Measurements from ENCODE around the gene GSTP1. TPM values are rescaled to one million over a fixed set of nuclear protein-coding genes. Genes with fewer than 3 reads are reported as not detected.

GSTP1 gene
- total and polyA plus RNA-seq, 9 of the 15 experiments (the other 6 are each of a cell fraction or from before 2014, with no cell fraction given) = 592 to 2,150 (median 1,204) TPM

GRCh38 chr11:67538306-67538705, 45.3 kb upstream of the GSTP1 start:
- H3K27me3 ChIP-seq (ENCODE audit: control insufficient read depth in 2 of 2, insufficient read depth in 2 of 2, low read length in 2 of 2) = no peaks in the 10 kb centered on the region
- ATAC-seq (no peak), DNase-seq (ENCODE audit: extremely low read depth in 1 of 4, low spot score in 3 of 4) (no peak), FAIRE-seq (no peak)
- H3K9ac ChIP-seq (ENCODE audit: insufficient read depth in 1 of 2, low read depth in 2 of 2, low read length in 2 of 2) = peak overlapping the region in 1 of 2 experiments; percentile 53; a peak in 1 of 4 replicates
- ChIA-PET POLR2A (interaction anchor here (0.8 to 1.0 kb wide), 2 partner anchors 36 to 137 kb away, joined by 3 read pairs; partner anchors contain the start of gene PPP1CA), CTCF (ENCODE audit: low intra/inter-chr PET ratio) (no interaction called here)
- no TSS peak for BruUV-seq (replicated peaks)
- H3K27ac ChIP-seq (ENCODE audit: extremely low read depth, low read depth, low read length) = no peak overlapping the region
- intact Hi-C loops (cut with micrococcal nuclease) = no loop called here
- H3K36me3 ChIP-seq (ENCODE audit: control insufficient read depth, insufficient read depth, low read length) = no peaks in the 10 kb centered on the region
- TF ChIP-seq NRF1 (conservative IDR thresholded peaks at IDR 0.05 in 1 of 2, IDR thresholded peaks at IDR 0.05 in 1 of 2) = peak; percentile 74 to 76
- no peak for TF ChIP-seq ZNF347 (CRISPR knock-in tag; IDR thresholded peaks at IDR 0.05; ENCODE audit: low read depth)
- no peaks in the 10 kb centered on the region for H3K9me1 ChIP-seq (ENCODE audit: control insufficient read depth, insufficient read depth, low read length)
- peak overlapping the region; percentile 38; the same call in 1 of the 2 replicates for H2AFZ ChIP-seq (ENCODE audit: low read depth, low read length)
- 19% methylated on average over 6 of the region's 6 CpGs for WGBS (ENCODE audit: insufficient coverage, low coverage, missing lambda C conversion rate)
- no peaks in the 10 kb centered on the region for H3K9me3 ChIP-seq (replicated peaks; ENCODE audit: control insufficient read depth, insufficient read depth, low read depth, low read length)
- H3K4me2 ChIP-seq (ENCODE audit: insufficient read depth, low read length) = no peak overlapping the region
- no peaks in the 10 kb centered on the region for H3K79me2 ChIP-seq (ENCODE audit: control insufficient read depth, insufficient read depth, low read length)
- no peak overlapping the region for H3K4me3 ChIP-seq
- H4K20me1 ChIP-seq (replicated peaks; ENCODE audit: control insufficient read depth, insufficient read depth, low read length) = no peaks in the 10 kb centered on the region
- H3K4me1 ChIP-seq (replicated peaks in 1 of 2; ENCODE audit: control insufficient read depth in 2 of 2, insufficient read depth in 2 of 2, low read length in 2 of 2) = peaks cover 0 to 9% of the 10 kb centered on the region in 2 experiments; a peak in 3 of 5 replicates
- in situ Hi-C loops (cut with MboI) = loop anchor here (25.0 kb wide), 1 partner anchor 1149 kb away; the partner anchor contains the start of gene GAL

- H3K4me1 ChIP-seq (replicated peaks in 1 of 2; ENCODE audit: control insufficient read depth in 2 of 2, insufficient read depth in 2 of 2, low read length in 2 of 2) = peaks cover 0 to 9% of the 10 kb centered on the region in 2 experiments; a peak in 3 of 5 replicates
- TF ChIP-seq SMARCA5 (IDR thresholded peaks at IDR 0.05) = 0 out of 2 replicates have a peak, but pooled peaks have one; percentile 26
- no peak for TF ChIP-seq HMGXB4 (CRISPR knock-in tag; IDR thresholded peaks at IDR 0.05)
- TF ChIP-seq ELF4 (CRISPR knock-in tag; IDR thresholded peaks at IDR 0.05) = no peak
- peak; percentile 64 for TF ChIP-seq BCOR (IDR thresholded peaks at IDR 0.05)
- no peak for TF ChIP-seq ZNF398 (CRISPR knock-in tag; IDR thresholded peaks at IDR 0.05)
- TF ChIP-seq KDM1A (IDR thresholded peaks at IDR 0.05) = peak in 1 of 2 experiments; percentile 37; a peak in 2 of 4 replicates
- TF ChIP-seq CTCF (IDR thresholded peaks at IDR 0.05 in 2 of 3, conservative IDR thresholded peaks at IDR 0.05 in 1 of 3; ENCODE audit: insufficient read depth in 2 of 3, low read depth in 1 of 3, low read length in 3 of 3) = no peak
These were observed 44.6 kb upstream of the GSTP1 start for GRCh38 chr11:67538823-67539505.

More at GRCh38 chr11:67538823-67539505, 44.6 kb upstream of the GSTP1 start:
- H3K27ac ChIP-seq (ENCODE audit: extremely low read depth, low read depth, low read length) = no peak overlapping the region
- no peak for ATAC-seq
- no peaks in the 10 kb centered on the region for H3K9me1 ChIP-seq (ENCODE audit: control insufficient read depth, insufficient read depth, low read length)
- no peaks in the 10 kb centered on the region for H3K79me2 ChIP-seq (ENCODE audit: control insufficient read depth, insufficient read depth, low read length)
- H3K27me3 ChIP-seq (ENCODE audit: control insufficient read depth in 2 of 2, insufficient read depth in 2 of 2, low read length in 2 of 2) = no peaks in the 10 kb centered on the region
- intact Hi-C loops (cut with micrococcal nuclease) (no loop called here), in situ Hi-C loops (cut with MboI) (loop anchor here (25.0 kb wide), 1 partner anchor 1148 kb away; the partner anchor contains the start of gene GAL)
- H3K9me3 ChIP-seq (replicated peaks; ENCODE audit: control insufficient read depth, insufficient read depth, low read depth, low read length) = no peaks in the 10 kb centered on the region
- 46% methylated on average over 10 of the region's 10 CpGs for WGBS (ENCODE audit: insufficient coverage, low coverage, missing lambda C conversion rate)
- no TSS peak for BruUV-seq (replicated peaks)
- ChIA-PET POLR2A (interaction anchor here (0.5 to 0.8 kb wide), 2 partner anchors 28 to 137 kb away, joined by 3 read pairs; partner anchors contain the start of gene PPP1CA), CTCF (ENCODE audit: low intra/inter-chr PET ratio) (no interaction called here)
- H3K36me3 ChIP-seq (ENCODE audit: control insufficient read depth, insufficient read depth, low read length) = no peaks in the 10 kb centered on the region
- no peaks in the 10 kb centered on the region for H4K20me1 ChIP-seq (replicated peaks; ENCODE audit: control insufficient read depth, insufficient read depth, low read length)
- H2AFZ ChIP-seq (ENCODE audit: low read depth, low read length) = no peak overlapping the region
- H3K4me2 ChIP-seq (ENCODE audit: insufficient read depth, low read length) = no peak overlapping the region
- DNase-seq (ENCODE audit: extremely low read depth in 1 of 4, low spot score in 3 of 4) = no peak
- no peak overlapping the region for H3K9ac ChIP-seq (ENCODE audit: insufficient read depth in 1 of 2, low read depth in 2 of 2, low read length in 2 of 2)
- no peak for FAIRE-seq
- no peak overlapping the region for H3K4me3 ChIP-seq
